ENCODE data around the gene P2RX4.
"Not testable (repeated sequence)": the region's sequence is repeated elsewhere in the genome, so short reads cannot be mapped to it uniquely, and the experiment has no call there.

P2RX4 gene

GRCh38 chr12:121240484-121241101 lies 30.7 kb downstream of the P2RX4 start:
- DNase-seq (ENCODE audit: low spot score), result no peak
- no peak for FAIRE-seq

GRCh38 chr12:121241156-121241970 lies 31.4 kb downstream of the P2RX4 start:
- FAIRE-seq, result no peak

GRCh38 chr12:121245031-121245430 lies 35.1 kb downstream of the P2RX4 start:
- DNase-seq (ENCODE audit: low spot score) (no peak), FAIRE-seq (no peak)

More at GRCh38 chr12:121241156-121241970, 31.4 kb downstream of the P2RX4 start:
- DNase-seq (ENCODE audit: low spot score), result no peak

- FAIRE-seq (no peak), DNase-seq (ENCODE audit: low spot score) (no peak)
Observed at GRCh38 chr12:121245951-121246350, 36.0 kb downstream of the P2RX4 start.

GRCh38 chr12:121246893-121247557 lies 37.1 kb downstream of the P2RX4 start:
- no peak for FAIRE-seq
- no peak for DNase-seq (ENCODE audit: low spot score)

- DNase-seq (ENCODE audit: low spot score) (no peak), FAIRE-seq (no peak)
Observed at GRCh38 chr12:121248622-121249021, 38.7 kb downstream of the P2RX4 start.

- FAIRE-seq, result no peak
- DNase-seq (ENCODE audit: low spot score), result no peak
Observed at GRCh38 chr12:121250359-121250758, 40.4 kb downstream of the P2RX4 start.

- DNase-seq (ENCODE audit: low spot score) (no peak), FAIRE-seq (no peak)
Observed at GRCh38 chr12:121251838-121252237, 41.9 kb downstream of the P2RX4 start.

- FAIRE-seq, result no peak
- no peak for DNase-seq (ENCODE audit: low spot score)
Observed at GRCh38 chr12:121252712-121253345, 42.9 kb downstream of the P2RX4 start.

- FAIRE-seq (no peak), DNase-seq (ENCODE audit: low spot score) (no peak)
Observed at GRCh38 chr12:121253638-121254335, 43.9 kb downstream of the P2RX4 start.

- FAIRE-seq (no peak), DNase-seq (ENCODE audit: low spot score) (no peak)
Observed at GRCh38 chr12:121255433-121255832, 45.5 kb downstream of the P2RX4 start.

- FAIRE-seq; DNase-seq (ENCODE audit: low spot score): not testable (repeated sequence)
Observed at GRCh38 chr12:121257704-121258449, 47.9 kb downstream of the P2RX4 start.

GRCh38 chr12:121259074-121259473 lies 49.1 kb downstream of the P2RX4 start:
- DNase-seq (ENCODE audit: low spot score) (no peak), FAIRE-seq (no peak)

GRCh38 chr12:121260091-121260490 lies 50.2 kb downstream of the P2RX4 start:
- DNase-seq (ENCODE audit: low spot score) (no peak), FAIRE-seq (no peak)

GRCh38 chr12:121261398-121261797 lies 51.5 kb downstream of the P2RX4 start:
- no peak for DNase-seq (ENCODE audit: low spot score)
- FAIRE-seq, result no peak

GRCh38 chr12:121263206-121263935 lies 53.4 kb downstream of the P2RX4 start:
- FAIRE-seq (no peak), DNase-seq (ENCODE audit: low spot score) (no peak)

GRCh38 chr12:121264135-121264534 lies 54.2 kb downstream of the P2RX4 start:
- FAIRE-seq, result no peak

GRCh38 chr12:121264951-121265515 lies 55.1 kb downstream of the P2RX4 start:
- FAIRE-seq, result no peak
- DNase-seq (ENCODE audit: low spot score), result no peak

More at GRCh38 chr12:121264135-121264534, 54.2 kb downstream of the P2RX4 start:
- no peak for DNase-seq (ENCODE audit: low spot score)

GRCh38 chr12:121267822-121268221 lies 57.9 kb downstream of the P2RX4 start:
- DNase-seq (ENCODE audit: low spot score), result no peak
- no peak for FAIRE-seq

Measured in RCC 7860 (cell line).